Measurements from ENCODE around the gene MCF2. TPM values are rescaled to one million over a fixed set of nuclear protein-coding genes. Genes with fewer than 3 reads are reported as not detected.

MCF2 gene
- total and polyA plus RNA-seq, 2 experiments from 2014 or later, result 1.1 to 1.4 TPM

DNA sequence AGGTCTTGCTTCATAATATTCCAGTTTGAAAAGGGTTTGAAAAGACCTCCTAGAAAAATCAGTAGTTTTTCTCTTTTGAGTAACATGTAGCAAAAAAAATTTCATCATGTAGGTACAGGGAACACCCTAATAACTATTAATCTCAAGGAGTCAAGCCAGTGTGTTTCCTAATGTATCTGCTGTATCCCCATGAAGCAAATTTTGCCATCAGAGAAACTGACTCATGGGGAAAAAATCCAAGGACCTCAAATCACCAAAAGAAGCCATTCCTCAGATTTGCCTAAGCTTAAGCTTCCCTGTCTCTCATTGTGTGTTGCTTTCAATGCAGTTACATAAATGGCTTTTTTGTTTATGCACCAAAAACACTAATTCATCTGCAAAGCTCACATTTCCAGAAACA lies 147.7 kb downstream of the MCF2 start:
- peaks cover 2% of the 10 kb centered on the region for H3K27me3 Mint-ChIP-seq (ENCODE audit: insufficient read depth, low read depth, poor library complexity)
- Histone ChIP-seq H4K20me1 (replicated peaks; ENCODE audit: insufficient read depth) (no peaks in the 10 kb centered on the region), H3K9me2 (ENCODE audit: insufficient read depth) (no peaks in the 10 kb centered on the region), H3K4me2 (no peak overlapping the region), H2AFZ (no peak overlapping the region), H3K4me3 (no peak overlapping the region), H3K79me2 (replicated peaks; ENCODE audit: insufficient read depth) (no peaks in the 10 kb centered on the region), H3K27ac (ENCODE audit: low read depth) (no peak overlapping the region), H3K4me1 (ENCODE audit: insufficient read depth) (no peaks in the 10 kb centered on the region), H3K36me3 (ENCODE audit: insufficient read depth) (no peaks in the 10 kb centered on the region), H3K27me3 (ENCODE audit: insufficient read depth) (no peaks in the 10 kb centered on the region), H3F3A (replicated peaks; ENCODE audit: low read depth) (no peaks in the 10 kb centered on the region)
- no peak for DNase-seq (ENCODE audit: low spot score)
- ATAC-seq, result no peak
- no peaks in the 10 kb centered on the region; the same call in 2 of the 3 replicates for H3K9me3 Mint-ChIP-seq
- H3K36me3 Mint-ChIP-seq (ENCODE audit: low read depth), result no peaks in the 10 kb centered on the region
- TF ChIP-seq ZNF331 (CRISPR knock-in tag; IDR thresholded peaks at IDR 0.05; ENCODE audit: low read depth), result no peak
- TF ChIP-seq POLR2AphosphoS5 (IDR thresholded peaks at IDR 0.05; ENCODE audit: low read depth), result no peak
- no peak for TF ChIP-seq JUNB (IDR thresholded peaks at IDR 0.05; ENCODE audit: unreplicated experiment)
- TF ChIP-seq, protein P1, sequence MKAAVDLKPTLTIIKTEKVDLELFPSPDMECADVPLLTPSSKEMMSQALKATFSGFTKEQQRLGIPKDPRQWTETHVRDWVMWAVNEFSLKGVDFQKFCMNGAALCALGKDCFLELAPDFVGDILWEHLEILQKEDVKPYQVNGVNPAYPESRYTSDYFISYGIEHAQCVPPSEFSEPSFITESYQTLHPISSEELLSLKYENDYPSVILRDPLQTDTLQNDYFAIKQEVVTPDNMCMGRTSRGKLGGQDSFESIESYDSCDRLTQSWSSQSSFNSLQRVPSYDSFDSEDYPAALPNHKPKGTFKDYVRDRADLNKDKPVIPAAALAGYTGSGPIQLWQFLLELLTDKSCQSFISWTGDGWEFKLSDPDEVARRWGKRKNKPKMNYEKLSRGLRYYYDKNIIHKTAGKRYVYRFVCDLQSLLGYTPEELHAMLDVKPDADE (IDR thresholded peaks at IDR 0.05), result no peak
- TF ChIP-seq EZH2 (IDR thresholded peaks at IDR 0.05; ENCODE audit: low read depth, unreplicated experiment), result no peak
- TF ChIP-seq, protein P2, sequence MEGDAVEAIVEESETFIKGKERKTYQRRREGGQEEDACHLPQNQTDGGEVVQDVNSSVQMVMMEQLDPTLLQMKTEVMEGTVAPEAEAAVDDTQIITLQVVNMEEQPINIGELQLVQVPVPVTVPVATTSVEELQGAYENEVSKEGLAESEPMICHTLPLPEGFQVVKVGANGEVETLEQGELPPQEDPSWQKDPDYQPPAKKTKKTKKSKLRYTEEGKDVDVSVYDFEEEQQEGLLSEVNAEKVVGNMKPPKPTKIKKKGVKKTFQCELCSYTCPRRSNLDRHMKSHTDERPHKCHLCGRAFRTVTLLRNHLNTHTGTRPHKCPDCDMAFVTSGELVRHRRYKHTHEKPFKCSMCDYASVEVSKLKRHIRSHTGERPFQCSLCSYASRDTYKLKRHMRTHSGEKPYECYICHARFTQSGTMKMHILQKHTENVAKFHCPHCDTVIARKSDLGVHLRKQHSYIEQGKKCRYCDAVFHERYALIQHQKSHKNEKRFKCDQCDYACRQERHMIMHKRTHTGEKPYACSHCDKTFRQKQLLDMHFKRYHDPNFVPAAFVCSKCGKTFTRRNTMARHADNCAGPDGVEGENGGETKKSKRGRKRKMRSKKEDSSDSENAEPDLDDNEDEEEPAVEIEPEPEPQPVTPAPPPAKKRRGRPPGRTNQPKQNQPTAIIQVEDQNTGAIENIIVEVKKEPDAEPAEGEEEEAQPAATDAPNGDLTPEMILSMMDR (conservative IDR thresholded peaks at IDR 0.05; ENCODE audit: low read depth in 2 of 2), result no peak
- TF ChIP-seq, protein P3, sequence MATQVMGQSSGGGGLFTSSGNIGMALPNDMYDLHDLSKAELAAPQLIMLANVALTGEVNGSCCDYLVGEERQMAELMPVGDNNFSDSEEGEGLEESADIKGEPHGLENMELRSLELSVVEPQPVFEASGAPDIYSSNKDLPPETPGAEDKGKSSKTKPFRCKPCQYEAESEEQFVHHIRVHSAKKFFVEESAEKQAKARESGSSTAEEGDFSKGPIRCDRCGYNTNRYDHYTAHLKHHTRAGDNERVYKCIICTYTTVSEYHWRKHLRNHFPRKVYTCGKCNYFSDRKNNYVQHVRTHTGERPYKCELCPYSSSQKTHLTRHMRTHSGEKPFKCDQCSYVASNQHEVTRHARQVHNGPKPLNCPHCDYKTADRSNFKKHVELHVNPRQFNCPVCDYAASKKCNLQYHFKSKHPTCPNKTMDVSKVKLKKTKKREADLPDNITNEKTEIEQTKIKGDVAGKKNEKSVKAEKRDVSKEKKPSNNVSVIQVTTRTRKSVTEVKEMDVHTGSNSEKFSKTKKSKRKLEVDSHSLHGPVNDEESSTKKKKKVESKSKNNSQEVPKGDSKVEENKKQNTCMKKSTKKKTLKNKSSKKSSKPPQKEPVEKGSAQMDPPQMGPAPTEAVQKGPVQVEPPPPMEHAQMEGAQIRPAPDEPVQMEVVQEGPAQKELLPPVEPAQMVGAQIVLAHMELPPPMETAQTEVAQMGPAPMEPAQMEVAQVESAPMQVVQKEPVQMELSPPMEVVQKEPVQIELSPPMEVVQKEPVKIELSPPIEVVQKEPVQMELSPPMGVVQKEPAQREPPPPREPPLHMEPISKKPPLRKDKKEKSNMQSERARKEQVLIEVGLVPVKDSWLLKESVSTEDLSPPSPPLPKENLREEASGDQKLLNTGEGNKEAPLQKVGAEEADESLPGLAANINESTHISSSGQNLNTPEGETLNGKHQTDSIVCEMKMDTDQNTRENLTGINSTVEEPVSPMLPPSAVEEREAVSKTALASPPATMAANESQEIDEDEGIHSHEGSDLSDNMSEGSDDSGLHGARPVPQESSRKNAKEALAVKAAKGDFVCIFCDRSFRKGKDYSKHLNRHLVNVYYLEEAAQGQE (IDR thresholded peaks at IDR 0.05; ENCODE audit: unreplicated experiment), result no peak
- TF ChIP-seq ZNF114 (CRISPR knock-in tag; IDR thresholded peaks at IDR 0.05), result no peak
- TF ChIP-seq, protein P4, sequence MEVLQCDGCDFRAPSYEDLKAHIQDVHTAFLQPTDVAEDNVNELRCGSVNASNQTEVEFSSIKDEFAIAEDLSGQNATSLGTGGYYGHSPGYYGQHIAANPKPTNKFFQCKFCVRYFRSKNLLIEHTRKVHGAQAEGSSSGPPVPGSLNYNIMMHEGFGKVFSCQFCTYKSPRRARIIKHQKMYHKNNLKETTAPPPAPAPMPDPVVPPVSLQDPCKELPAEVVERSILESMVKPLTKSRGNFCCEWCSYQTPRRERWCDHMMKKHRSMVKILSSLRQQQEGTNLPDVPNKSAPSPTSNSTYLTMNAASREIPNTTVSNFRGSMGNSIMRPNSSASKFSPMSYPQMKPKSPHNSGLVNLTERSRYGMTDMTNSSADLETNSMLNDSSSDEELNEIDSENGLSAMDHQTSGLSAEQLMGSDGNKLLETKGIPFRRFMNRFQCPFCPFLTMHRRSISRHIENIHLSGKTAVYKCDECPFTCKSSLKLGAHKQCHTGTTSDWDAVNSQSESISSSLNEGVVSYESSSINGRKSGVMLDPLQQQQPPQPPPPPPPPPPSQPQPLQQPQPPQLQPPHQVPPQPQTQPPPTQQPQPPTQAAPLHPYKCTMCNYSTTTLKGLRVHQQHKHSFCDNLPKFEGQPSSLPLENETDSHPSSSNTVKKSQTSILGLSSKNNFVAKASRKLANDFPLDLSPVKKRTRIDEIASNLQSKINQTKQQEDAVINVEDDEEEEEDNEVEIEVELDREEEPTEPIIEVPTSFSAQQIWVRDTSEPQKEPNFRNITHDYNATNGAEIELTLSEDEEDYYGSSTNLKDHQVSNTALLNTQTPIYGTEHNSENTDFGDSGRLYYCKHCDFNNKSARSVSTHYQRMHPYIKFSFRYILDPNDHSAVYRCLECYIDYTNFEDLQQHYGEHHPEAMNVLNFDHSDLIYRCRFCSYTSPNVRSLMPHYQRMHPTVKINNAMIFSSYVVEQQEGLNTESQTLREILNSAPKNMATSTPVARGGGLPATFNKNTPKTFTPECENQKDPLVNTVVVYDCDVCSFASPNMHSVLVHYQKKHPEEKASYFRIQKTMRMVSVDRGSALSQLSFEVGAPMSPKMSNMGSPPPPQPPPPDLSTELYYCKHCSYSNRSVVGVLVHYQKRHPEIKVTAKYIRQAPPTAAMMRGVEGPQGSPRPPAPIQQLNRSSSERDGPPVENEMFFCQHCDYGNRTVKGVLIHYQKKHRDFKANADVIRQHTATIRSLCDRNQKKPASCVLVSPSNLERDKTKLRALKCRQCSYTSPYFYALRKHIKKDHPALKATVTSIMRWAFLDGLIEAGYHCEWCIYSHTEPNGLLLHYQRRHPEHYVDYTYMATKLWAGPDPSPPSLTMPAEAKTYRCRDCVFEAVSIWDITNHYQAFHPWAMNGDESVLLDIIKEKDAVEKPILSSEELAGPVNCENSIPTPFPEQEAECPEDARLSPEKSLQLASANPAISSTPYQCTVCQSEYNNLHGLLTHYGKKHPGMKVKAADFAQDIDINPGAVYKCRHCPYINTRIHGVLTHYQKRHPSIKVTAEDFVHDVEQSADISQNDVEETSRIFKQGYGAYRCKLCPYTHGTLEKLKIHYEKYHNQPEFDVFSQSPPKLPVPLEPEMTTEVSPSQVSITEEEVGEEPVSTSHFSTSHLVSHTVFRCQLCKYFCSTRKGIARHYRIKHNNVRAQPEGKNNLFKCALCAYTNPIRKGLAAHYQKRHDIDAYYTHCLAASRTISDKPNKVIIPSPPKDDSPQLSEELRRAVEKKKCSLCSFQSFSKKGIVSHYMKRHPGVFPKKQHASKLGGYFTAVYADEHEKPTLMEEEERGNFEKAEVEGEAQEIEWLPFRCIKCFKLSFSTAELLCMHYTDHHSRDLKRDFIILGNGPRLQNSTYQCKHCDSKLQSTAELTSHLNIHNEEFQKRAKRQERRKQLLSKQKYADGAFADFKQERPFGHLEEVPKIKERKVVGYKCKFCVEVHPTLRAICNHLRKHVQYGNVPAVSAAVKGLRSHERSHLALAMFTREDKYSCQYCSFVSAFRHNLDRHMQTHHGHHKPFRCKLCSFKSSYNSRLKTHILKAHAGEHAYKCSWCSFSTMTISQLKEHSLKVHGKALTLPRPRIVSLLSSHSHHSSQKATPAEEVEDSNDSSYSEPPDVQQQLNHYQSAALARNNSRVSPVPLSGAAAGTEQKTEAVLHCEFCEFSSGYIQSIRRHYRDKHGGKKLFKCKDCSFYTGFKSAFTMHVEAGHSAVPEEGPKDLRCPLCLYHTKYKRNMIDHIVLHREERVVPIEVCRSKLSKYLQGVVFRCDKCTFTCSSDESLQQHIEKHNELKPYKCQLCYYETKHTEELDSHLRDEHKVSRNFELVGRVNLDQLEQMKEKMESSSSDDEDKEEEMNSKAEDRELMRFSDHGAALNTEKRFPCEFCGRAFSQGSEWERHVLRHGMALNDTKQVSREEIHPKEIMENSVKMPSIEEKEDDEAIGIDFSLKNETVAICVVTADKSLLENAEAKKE (CRISPR knock-in tag; IDR thresholded peaks at IDR 0.05), result no peak
- no peak for TF ChIP-seq EZH2phosphoT487 (IDR thresholded peaks at IDR 0.05; ENCODE audit: unreplicated experiment)
- no peak for TF ChIP-seq NANOG (IDR thresholded peaks at IDR 0.05; ENCODE audit: borderline replicate concordance)
- TF ChIP-seq STAT1 (IDR thresholded peaks at IDR 0.05; ENCODE audit: unreplicated experiment), result no peak
- TF ChIP-seq CREB1 (CRISPR knock-in tag; IDR thresholded peaks at IDR 0.05; ENCODE audit: low read depth), result no peak
- H3K27ac Mint-ChIP-seq, result no peak overlapping the region
- H3K4me3 Mint-ChIP-seq, result no peak overlapping the region
- H3K4me1 Mint-ChIP-seq, result no peaks in the 10 kb centered on the region
